ENCODE results near the gene FBXL17.

- TF ChIP-seq CTCF (IDR thresholded peaks at IDR 0.05), result no peak
- no peak for TF ChIP-seq POLR2AphosphoS5 (IDR thresholded peaks at IDR 0.05)
- TF ChIP-seq POLR2A (IDR thresholded peaks at IDR 0.05), result no peak
Observed at GRCh38 chr5:108264533-108264932, 117.4 kb downstream of the FBXL17 start.
